ENCODE results near the gene MCRIP1. TPM values are rescaled to one million over a fixed set of nuclear protein-coding genes. Genes with fewer than 3 reads are reported as not detected.

MCRIP1 gene
- total and polyA plus RNA-seq, 10 of the 15 experiments (the other 5 are each of a cell fraction or from before 2014, with no cell fraction given): 0.31 to 54.4 (median 30.8) TPM

- ChIA-PET RAD21 (ENCODE audit: unreplicated experiment) (no interaction called here), POLR2A (no interaction called here), CTCF (no interaction called here), SMC1A (ENCODE audit: uncharacterized antibody, unreplicated experiment) (no interaction called here)
- Histone ChIP-seq H3K27ac (ENCODE audit: control insufficient read depth, insufficient read depth) (no peak overlapping the region), H2AFZ (ENCODE audit: control insufficient read depth, low read depth, low read length) (no peak overlapping the region), H3K4me3 (no peak overlapping the region), H3K9ac (ENCODE audit: control insufficient read depth, insufficient read depth, low read length) (no peak overlapping the region), H4K20me1 (ENCODE audit: control insufficient read depth, insufficient read depth) (no peaks in the 10 kb centered on the region), H3K4me1 (ENCODE audit: control insufficient read depth, insufficient read depth, low read length) (no peaks in the 10 kb centered on the region), H3K79me2 (ENCODE audit: control insufficient read depth, insufficient read depth, low read length) (no peaks in the 10 kb centered on the region), H3K27me3 (replicated peaks in 1 of 2; ENCODE audit: control insufficient read depth in 2 of 2, insufficient read depth in 2 of 2, low read length in 1 of 2) (no peaks in the 10 kb centered on the region), H3K9me3 (replicated peaks; ENCODE audit: control insufficient read depth, insufficient read depth, low read length) (no peaks in the 10 kb centered on the region), H3K36me3 (ENCODE audit: control insufficient read depth in 2 of 2, insufficient read depth in 2 of 2, low read length in 1 of 2) (peaks cover 33 to 40% of the 10 kb centered on the region in 2 experiments), H3K4me2 (ENCODE audit: control insufficient read depth, insufficient read depth) (no peak overlapping the region)
- BruUV-seq (replicated peaks): no TSS peak
- no peak for DNase-seq (ENCODE audit: low read depth, low spot score)
- FAIRE-seq: no peak
- peak; percentile 40 for TF ChIP-seq POLR2A (IDR thresholded peaks at IDR 0.05; ENCODE audit: low read depth, low read length)
- TF ChIP-seq EED (IDR thresholded peaks at IDR 0.05; ENCODE audit: low read depth): no peak
- 91% methylated on average over 33 of the region's 38 CpGs for WGBS (ENCODE audit: insufficient coverage, insufficient replicate concordance, low lambda C conversion rate, missing lambda C conversion rate)
- no peak for ATAC-seq
- intact Hi-C loops (cut with micrococcal nuclease; ENCODE audit: unreplicated experiment) (no loop called here), in situ Hi-C loops (cut with MboI) (no loop called here)
Measured at GRCh38 chr17:81845881-81846742, 13.0 kb upstream of the MCRIP1 start.

GRCh38 chr17:81845361-81845760 is 12.3 kb upstream of the MCRIP1 start:
- Histone ChIP-seq H3K79me2 (ENCODE audit: control insufficient read depth, insufficient read depth, low read length) (no peaks in the 10 kb centered on the region), H3K9me3 (replicated peaks; ENCODE audit: control insufficient read depth, insufficient read depth, low read length) (no peaks in the 10 kb centered on the region), H3K27ac (ENCODE audit: control insufficient read depth, insufficient read depth) (no peak overlapping the region), H2AFZ (ENCODE audit: control insufficient read depth, low read depth, low read length) (no peak overlapping the region), H3K4me3 (no peak overlapping the region), H3K4me1 (ENCODE audit: control insufficient read depth, insufficient read depth, low read length) (no peaks in the 10 kb centered on the region), H4K20me1 (ENCODE audit: control insufficient read depth, insufficient read depth) (no peaks in the 10 kb centered on the region), H3K27me3 (replicated peaks in 1 of 2; ENCODE audit: control insufficient read depth in 2 of 2, insufficient read depth in 2 of 2, low read length in 1 of 2) (no peaks in the 10 kb centered on the region), H3K9ac (ENCODE audit: control insufficient read depth, insufficient read depth, low read length) (no peak overlapping the region), H3K4me2 (ENCODE audit: control insufficient read depth, insufficient read depth) (no peak overlapping the region), H3K36me3 (ENCODE audit: control insufficient read depth in 2 of 2, insufficient read depth in 2 of 2, low read length in 1 of 2) (peaks cover 33 to 40% of the 10 kb centered on the region in 2 experiments)
- DNase-seq (ENCODE audit: low read depth, low spot score) (no peak), FAIRE-seq (no peak), ATAC-seq (no peak)
- in situ Hi-C loops (cut with MboI) (no loop called here), intact Hi-C loops (cut with micrococcal nuclease; ENCODE audit: unreplicated experiment) (no loop called here)
- TF ChIP-seq CTCF (IDR thresholded peaks at IDR 0.05 in 2 of 3, conservative IDR thresholded peaks at IDR 0.05 in 1 of 3; ENCODE audit: control insufficient read depth in 2 of 3, extremely low read depth in 1 of 3, insufficient read depth in 1 of 3, low read depth in 3 of 3, low read length in 3 of 3) (no peak), POLR2A (IDR thresholded peaks at IDR 0.05; ENCODE audit: low read depth, low read length) (0 out of 2 replicates have a peak, but pooled peaks have one; percentile 43)
- SMC1A ChIA-PET (ENCODE audit: uncharacterized antibody, unreplicated experiment): no interaction called here
- 93% methylated on average over 13 of the region's 13 CpGs for WGBS (ENCODE audit: insufficient coverage, insufficient replicate concordance, low lambda C conversion rate, missing lambda C conversion rate)
- RAD21 ChIA-PET (ENCODE audit: unreplicated experiment): no interaction called here
- POLR2A ChIA-PET: no interaction called here
- CTCF ChIA-PET: interaction anchor here (0.6 kb wide), 1 partner anchor 11 kb away, joined by 3 read pairs; no protein-coding TSS in a partner anchor
- BruUV-seq (replicated peaks): no TSS peak
